ENCODE results near the gene SHB. TPM values are rescaled to one million over a fixed set of nuclear protein-coding genes. Genes with fewer than 3 reads are reported as not detected.

The SHB gene
- total RNA-seq, 1 donor from 2014 or later = 22.5 TPM

DNA sequence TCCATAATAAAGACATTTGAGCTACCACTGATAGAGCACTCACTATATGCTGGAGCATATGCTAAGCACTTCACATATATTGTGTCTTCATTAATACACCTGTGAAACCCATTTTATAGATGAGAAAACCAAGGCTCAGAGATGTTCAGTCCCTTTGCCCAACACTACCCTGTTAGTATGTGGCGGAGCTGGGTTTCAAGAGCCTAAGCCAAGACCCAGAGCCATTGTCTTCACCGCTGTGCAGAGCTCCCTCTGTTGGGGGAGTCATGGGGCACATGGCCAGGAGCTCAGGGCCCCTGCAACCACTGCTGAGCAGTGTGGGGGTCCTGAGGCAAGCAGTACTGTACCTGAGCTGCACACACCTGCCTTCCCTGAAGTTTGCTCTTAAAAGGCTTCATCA, 127.8 kb downstream of the SHB start:
- TF ChIP-seq CTCF (IDR thresholded peaks at IDR 0.05; ENCODE audit: unreplicated experiment) = no peak
- Mint-ChIP-seq H3K27me3 (no peaks in the 10 kb centered on the region), H3K9me3 (ENCODE audit: low read depth) (no peaks in the 10 kb centered on the region), H3K27ac (no peak overlapping the region), H3K4me3 (ENCODE audit: low read depth) (no peak overlapping the region), H3K36me3 (ENCODE audit: insufficient read depth) (peaks cover 5% of the 10 kb centered on the region), H3K4me1 (ENCODE audit: low read depth) (peaks cover 20% of the 10 kb centered on the region)
- DNase-seq (ENCODE audit: low spot score, unreplicated experiment) = no peak

DNA sequence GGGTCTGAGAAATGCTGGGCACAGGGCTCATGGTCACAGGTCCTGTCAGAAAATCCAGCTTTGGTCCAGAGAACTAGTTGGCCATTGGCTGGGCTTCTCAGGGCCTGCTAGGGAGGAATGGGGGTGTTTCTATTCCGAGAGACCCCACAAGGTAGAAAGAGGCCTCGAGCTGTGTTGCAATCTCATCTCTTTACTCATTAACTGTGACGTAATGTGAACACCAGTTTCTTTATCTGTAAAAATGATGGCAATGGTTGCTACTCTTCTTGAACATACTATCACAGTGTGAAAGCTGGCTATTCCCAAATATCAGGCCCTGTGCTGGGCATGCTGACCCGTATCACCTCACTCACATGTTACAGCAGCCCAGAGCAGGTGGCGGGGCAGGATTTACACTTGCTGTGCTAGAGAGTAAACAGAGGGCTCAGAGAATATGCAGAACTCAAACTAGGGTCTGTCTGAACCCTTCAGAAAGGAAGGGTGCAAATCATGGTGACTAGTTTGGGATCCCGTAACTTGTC, 129.4 kb downstream of the SHB start:
- Mint-ChIP-seq H3K9me3 (ENCODE audit: low read depth) (no peaks in the 10 kb centered on the region), H3K36me3 (ENCODE audit: insufficient read depth) (peaks cover 4% of the 10 kb centered on the region), H3K27ac (no peak overlapping the region), H3K4me1 (ENCODE audit: low read depth) (peaks cover 16% of the 10 kb centered on the region), H3K4me3 (ENCODE audit: low read depth) (no peak overlapping the region), H3K27me3 (no peaks in the 10 kb centered on the region)
- DNase-seq (ENCODE audit: low spot score, unreplicated experiment) = no peak
- TF ChIP-seq CTCF (IDR thresholded peaks at IDR 0.05; ENCODE audit: unreplicated experiment) = no peak

- no peak for DNase-seq (ENCODE audit: low spot score, unreplicated experiment)
- Mint-ChIP-seq H3K27ac (no peak overlapping the region), H3K4me1 (ENCODE audit: low read depth) (peaks cover 10% of the 10 kb centered on the region), H3K9me3 (ENCODE audit: low read depth) (no peaks in the 10 kb centered on the region), H3K4me3 (ENCODE audit: low read depth) (no peak overlapping the region), H3K27me3 (no peaks in the 10 kb centered on the region), H3K36me3 (ENCODE audit: insufficient read depth) (peaks cover 2% of the 10 kb centered on the region)
- TF ChIP-seq CTCF (IDR thresholded peaks at IDR 0.05; ENCODE audit: unreplicated experiment) = no peak
Measured at GRCh38 chr9:37938121-37938891, 130.7 kb downstream of the SHB start.

GRCh38 chr9:37937366-37937765, 131.7 kb downstream of the SHB start:
- H3K4me1 Mint-ChIP-seq (ENCODE audit: low read depth) = peaks cover 7% of the 10 kb centered on the region
- no peak for TF ChIP-seq CTCF (IDR thresholded peaks at IDR 0.05; ENCODE audit: unreplicated experiment)
- H3K36me3 Mint-ChIP-seq (ENCODE audit: insufficient read depth) = peaks cover 2% of the 10 kb centered on the region
- H3K9me3 Mint-ChIP-seq (ENCODE audit: low read depth) = no peaks in the 10 kb centered on the region
- no peak overlapping the region for H3K4me3 Mint-ChIP-seq (ENCODE audit: low read depth)
- DNase-seq (ENCODE audit: low spot score, unreplicated experiment) = no peak
- H3K27me3 Mint-ChIP-seq = no peaks in the 10 kb centered on the region
- peak overlapping the region; percentile 84 for H3K27ac Mint-ChIP-seq

GRCh38 chr9:37936965-37937364, 132.1 kb downstream of the SHB start:
- H3K27me3 Mint-ChIP-seq = no peaks in the 10 kb centered on the region
- H3K36me3 Mint-ChIP-seq (ENCODE audit: insufficient read depth) = peaks cover 4% of the 10 kb centered on the region
- peaks cover 4% of the 10 kb centered on the region for H3K4me1 Mint-ChIP-seq (ENCODE audit: low read depth)
- no peaks in the 10 kb centered on the region for H3K9me3 Mint-ChIP-seq (ENCODE audit: low read depth)
- no peak overlapping the region for H3K4me3 Mint-ChIP-seq (ENCODE audit: low read depth)
- H3K27ac Mint-ChIP-seq = no peak overlapping the region
- no peak for DNase-seq (ENCODE audit: low spot score, unreplicated experiment)
- TF ChIP-seq CTCF (IDR thresholded peaks at IDR 0.05; ENCODE audit: unreplicated experiment) = no peak
